ENCODE results near the gene DNAJA3.
A peak's percentile ranks its signal among the peaks of the same experiment; 100 is the strongest.

Gene DNAJA3

GRCh38 chr16:4435337-4436067, 9.8 kb downstream of the DNAJA3 start:
- DNase-seq: no peak

GRCh38 chr16:4437366-4437765, 11.7 kb downstream of the DNAJA3 start:
- DNase-seq: no peak

GRCh38 chr16:4442371-4442770, 16.7 kb downstream of the DNAJA3 start:
- DNase-seq: no peak

- no peak for DNase-seq
Measured at GRCh38 chr16:4443271-4443670, 17.6 kb downstream of the DNAJA3 start.

- no peak for DNase-seq
Measured at GRCh38 chr16:4443986-4444385, 18.3 kb downstream of the DNAJA3 start.

- DNase-seq: no peak
Measured at GRCh38 chr16:4450430-4450829, 24.8 kb downstream of the DNAJA3 start.

- no peak for DNase-seq
Measured at GRCh38 chr16:4450931-4451519, 25.4 kb downstream of the DNAJA3 start.

- DNase-seq: no peak
Measured at GRCh38 chr16:4452674-4453073, 27.0 kb downstream of the DNAJA3 start.

- no peak for DNase-seq
Measured at GRCh38 chr16:4454623-4455022, 29.0 kb downstream of the DNAJA3 start.

GRCh38 chr16:4455081-4455480, 29.4 kb downstream of the DNAJA3 start:
- no peak for DNase-seq

GRCh38 chr16:4455951-4456350, 30.3 kb downstream of the DNAJA3 start:
- no peak for DNase-seq

- no peak for DNase-seq
Measured at GRCh38 chr16:4460936-4461249, 35.2 kb downstream of the DNAJA3 start.

- DNase-seq: no peak
Measured at GRCh38 chr16:4461250-4462085, 35.8 kb downstream of the DNAJA3 start.

- no peak for DNase-seq
Measured at GRCh38 chr16:4463522-4464163, 38.0 kb downstream of the DNAJA3 start.

GRCh38 chr16:4465977-4466779, 40.5 kb downstream of the DNAJA3 start:
- DNase-seq: peak; percentile 70

- DNase-seq: no peak
Measured at GRCh38 chr16:4467916-4468315, 42.2 kb downstream of the DNAJA3 start.

GRCh38 chr16:4468972-4469371, 43.3 kb downstream of the DNAJA3 start:
- no peak for DNase-seq

- no peak for DNase-seq
Measured at GRCh38 chr16:4471869-4472268, 46.2 kb downstream of the DNAJA3 start.

- DNase-seq: no peak
Measured at GRCh38 chr16:4472880-4473279, 47.2 kb downstream of the DNAJA3 start.

GRCh38 chr16:4474192-4474961, 48.7 kb downstream of the DNAJA3 start, which contains the start of gene NMRAL1:
Gene NMRAL1 (minus strand): TSS chr16:4474625. CDS start chr16:4474132, 493 bp downstream.
- DNase-seq: peak; percentile 85

GRCh38 chr16:4475880-4476788, 50.5 kb downstream of the DNAJA3 start, which contains the start of gene HMOX2:
Gene HMOX2 (plus strand): TSS chr16:4476398. CDS start chr16:4505525, 29,127 bp downstream.
- DNase-seq: peak; percentile 93
